ENCODE results near the gene DAB1. TPM values are rescaled to one million over a fixed set of nuclear protein-coding genes. Genes with fewer than 3 reads are reported as not detected.

DAB1 gene
- total RNA-seq, 1 donor from 2014 or later, result 1.9 TPM

DNA sequence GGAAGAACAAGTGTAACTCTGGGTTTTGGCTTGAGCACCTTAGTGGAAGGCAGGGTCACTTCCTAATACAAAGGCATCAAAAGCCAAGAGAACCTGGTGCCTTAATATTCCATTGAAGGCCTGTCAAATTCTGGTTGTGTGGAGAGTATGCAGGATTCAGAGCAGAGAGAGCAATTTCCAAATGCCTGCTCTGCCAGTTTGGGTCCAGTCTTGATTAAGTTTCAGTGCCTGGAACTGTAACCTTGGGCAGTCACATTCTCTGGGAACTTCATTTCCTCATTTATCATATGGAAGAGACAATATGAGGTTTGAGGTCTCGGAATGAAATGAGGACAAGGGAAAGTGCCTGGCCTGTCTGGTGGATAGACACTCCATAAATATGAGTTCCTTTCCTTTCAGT is 260.1 kb downstream of the DAB1 start:
- no peak overlapping the region for H3K4me3 Mint-ChIP-seq

DNA sequence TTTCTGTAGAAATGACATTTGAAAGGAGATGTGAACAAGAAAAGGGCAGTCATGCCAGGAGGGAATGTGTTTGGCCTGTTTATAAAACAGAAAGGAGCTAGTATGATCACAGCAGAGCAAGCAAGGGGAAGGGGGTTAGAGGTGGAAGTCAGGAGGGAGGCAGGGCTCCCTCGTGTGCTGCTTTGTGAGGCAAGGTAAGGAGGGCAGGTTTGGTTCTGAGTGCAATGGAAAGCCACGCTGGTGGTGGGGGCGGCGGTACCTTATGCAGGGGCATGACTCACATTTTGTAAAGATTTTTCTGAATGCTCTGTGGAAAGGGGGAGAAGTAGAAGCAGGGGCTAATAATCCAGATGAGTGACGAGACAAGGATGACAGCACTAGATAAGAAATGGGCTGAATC is 260.5 kb downstream of the DAB1 start:
- no peaks in the 10 kb centered on the region for H3K36me3 Mint-ChIP-seq
- H3K4me1 Mint-ChIP-seq, result peaks cover 14% of the 10 kb centered on the region
- no peaks in the 10 kb centered on the region for H3K9me3 Mint-ChIP-seq
- peaks cover 39% of the 10 kb centered on the region for H3K27me3 Mint-ChIP-seq (ENCODE audit: low read depth)
- no peak overlapping the region for H3K4me3 Mint-ChIP-seq
- H3K27ac Mint-ChIP-seq, result no peak overlapping the region
- TF ChIP-seq CTCF (IDR thresholded peaks at IDR 0.05; ENCODE audit: unreplicated experiment), result no peak
- no peak for DNase-seq (ENCODE audit: low spot score in 2 of 2, unreplicated experiment in 2 of 2)

More for the DNA sequence above, 260.1 kb downstream of the DAB1 start:
- Mint-ChIP-seq H3K4me1 (peaks cover 11% of the 10 kb centered on the region), H3K9me3 (no peaks in the 10 kb centered on the region), H3K27ac (no peak overlapping the region), H3K27me3 (ENCODE audit: low read depth) (peaks cover 42% of the 10 kb centered on the region), H3K36me3 (no peaks in the 10 kb centered on the region)
- no peak for TF ChIP-seq CTCF (IDR thresholded peaks at IDR 0.05; ENCODE audit: unreplicated experiment)
- no peak for DNase-seq (ENCODE audit: low spot score in 2 of 2, unreplicated experiment in 2 of 2)

GRCh38 chr1:57162607-57163261 is 261.1 kb downstream of the DAB1 start:
- H3K36me3 Mint-ChIP-seq, result no peaks in the 10 kb centered on the region
- H3K27me3 Mint-ChIP-seq (ENCODE audit: low read depth), result peaks cover 35% of the 10 kb centered on the region
- no peak for DNase-seq (ENCODE audit: low spot score in 2 of 2, unreplicated experiment in 2 of 2)
- no peak overlapping the region for H3K4me3 Mint-ChIP-seq
- no peak overlapping the region for H3K27ac Mint-ChIP-seq
- no peak for TF ChIP-seq CTCF (IDR thresholded peaks at IDR 0.05; ENCODE audit: unreplicated experiment)
- H3K9me3 Mint-ChIP-seq, result peaks cover 1% of the 10 kb centered on the region
- H3K4me1 Mint-ChIP-seq, result peaks cover 15% of the 10 kb centered on the region

- H3K4me1 Mint-ChIP-seq, result peaks cover 15% of the 10 kb centered on the region
- DNase-seq (ENCODE audit: low spot score in 2 of 2, unreplicated experiment in 2 of 2), result no peak
- H3K27me3 Mint-ChIP-seq (ENCODE audit: low read depth), result peaks cover 33% of the 10 kb centered on the region
- TF ChIP-seq CTCF (IDR thresholded peaks at IDR 0.05; ENCODE audit: unreplicated experiment), result no peak
- H3K36me3 Mint-ChIP-seq, result no peaks in the 10 kb centered on the region
- no peak overlapping the region for H3K4me3 Mint-ChIP-seq
- H3K9me3 Mint-ChIP-seq, result peaks cover 10% of the 10 kb centered on the region
- H3K27ac Mint-ChIP-seq, result no peak overlapping the region
Observed at GRCh38 chr1:57160594-57160993, 263.3 kb downstream of the DAB1 start.

DNA sequence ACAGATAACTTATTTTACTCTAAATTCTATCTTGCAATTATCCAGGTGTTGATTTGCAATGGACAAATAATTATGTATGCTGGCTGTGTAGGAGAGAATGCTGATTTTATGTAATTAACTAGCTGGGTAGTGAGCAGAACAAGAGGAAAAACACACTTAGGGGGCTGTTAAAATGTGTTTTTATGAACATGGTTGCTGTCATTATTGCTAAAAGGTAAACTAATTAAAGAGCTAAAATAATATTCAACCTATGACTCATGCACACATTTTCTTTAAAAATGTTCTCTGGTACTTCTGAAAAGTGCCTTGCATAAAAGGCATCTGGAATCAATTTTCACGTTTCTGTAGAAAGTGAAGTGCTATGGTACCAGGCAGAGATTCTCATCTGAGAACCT is 265.3 kb downstream of the DAB1 start:
- no peak for DNase-seq (ENCODE audit: low spot score in 2 of 2, unreplicated experiment in 2 of 2)
- peaks cover 15% of the 10 kb centered on the region for H3K4me1 Mint-ChIP-seq
- peaks cover 26% of the 10 kb centered on the region for H3K9me3 Mint-ChIP-seq

More for the DNA sequence above, 265.3 kb downstream of the DAB1 start:
- Mint-ChIP-seq H3K36me3 (no peaks in the 10 kb centered on the region), H3K27ac (no peak overlapping the region), H3K4me3 (no peak overlapping the region), H3K27me3 (ENCODE audit: low read depth) (peaks cover 38% of the 10 kb centered on the region)
- TF ChIP-seq CTCF (IDR thresholded peaks at IDR 0.05; ENCODE audit: unreplicated experiment), result no peak
